Measurements from ENCODE around the gene NEU1. TPM values are rescaled to one million over a fixed set of nuclear protein-coding genes. Genes with fewer than 3 reads are reported as not detected.
A peak's percentile ranks its signal among the peaks of the same experiment; 100 is the strongest.
"Not testable (repeated sequence)": the region's sequence is repeated elsewhere in the genome, so short reads cannot be mapped to it uniquely, and the experiment has no call there.

Gene NEU1
- total RNA-seq, 1 donor from 2014 or later = 82.6 TPM

- DNase-seq (ENCODE audit: extremely low read depth, low read depth, low spot score) = no peak
Observed at GRCh38 chr6:31847276-31847978, 15.2 kb downstream of the NEU1 start.

- no peak for DNase-seq (ENCODE audit: extremely low read depth, low read depth, low spot score)
Observed at GRCh38 chr6:31844507-31844906, 18.1 kb downstream of the NEU1 start.

GRCh38 chr6:31842053-31842452, 20.6 kb downstream of the NEU1 start:
- no peak for DNase-seq (ENCODE audit: extremely low read depth, low read depth, low spot score)

- not testable (repeated sequence) for DNase-seq (ENCODE audit: extremely low read depth, low read depth, low spot score)
Observed at GRCh38 chr6:31839779-31840126, 22.9 kb downstream of the NEU1 start.

GRCh38 chr6:31838968-31839367, 23.7 kb downstream of the NEU1 start:
- DNase-seq (ENCODE audit: extremely low read depth, low read depth, low spot score) = no peak

- not testable (repeated sequence) for DNase-seq (ENCODE audit: extremely low read depth, low read depth, low spot score)
Observed at GRCh38 chr6:31838114-31838553, 24.5 kb downstream of the NEU1 start.

GRCh38 chr6:31837369-31838113, 25.1 kb downstream of the NEU1 start:
- DNase-seq (ENCODE audit: extremely low read depth, low read depth, low spot score) = no peak

GRCh38 chr6:31836474-31837368, 25.9 kb downstream of the NEU1 start:
- no peak for DNase-seq (ENCODE audit: extremely low read depth, low read depth, low spot score)

GRCh38 chr6:31836047-31836473, 26.6 kb downstream of the NEU1 start:
- DNase-seq (ENCODE audit: extremely low read depth, low read depth, low spot score) = no peak

GRCh38 chr6:31834367-31835250, 28.0 kb downstream of the NEU1 start:
- DNase-seq (ENCODE audit: extremely low read depth, low read depth, low spot score) = peak; percentile 64

- no peak for DNase-seq (ENCODE audit: extremely low read depth, low read depth, low spot score)
Observed at GRCh38 chr6:31831350-31832215, 31.0 kb downstream of the NEU1 start.

GRCh38 chr6:31830886-31831335, 31.7 kb downstream of the NEU1 start:
- DNase-seq (ENCODE audit: extremely low read depth, low read depth, low spot score) = no peak

GRCh38 chr6:31829633-31830283, 32.9 kb downstream of the NEU1 start:
- DNase-seq (ENCODE audit: extremely low read depth, low read depth, low spot score) = no peak

- peak; percentile 97 for DNase-seq (ENCODE audit: extremely low read depth, low read depth, low spot score)
Observed at GRCh38 chr6:31827286-31828079, 35.1 kb downstream of the NEU1 start, which contains the start of gene HSPA1B. HSPA1B (plus strand) TSS chr6:31827738; CDS start chr6:31827951, 213 bp downstream.

GRCh38 chr6:31826793-31827285, 35.8 kb downstream of the NEU1 start:
- no peak for DNase-seq (ENCODE audit: extremely low read depth, low read depth, low spot score)

- DNase-seq (ENCODE audit: extremely low read depth, low read depth, low spot score) = no peak
Observed at GRCh38 chr6:31825553-31825952, 37.1 kb downstream of the NEU1 start.

- not testable (repeated sequence) for DNase-seq (ENCODE audit: extremely low read depth, low read depth, low spot score)
Observed at GRCh38 chr6:31823592-31824196, 38.9 kb downstream of the NEU1 start.
